A673 (cell line): ENCODE data around the gene SLC38A3. TPM values are rescaled to one million over a fixed set of nuclear protein-coding genes. Genes with fewer than 3 reads are reported as not detected.
A peak's percentile ranks its signal among the peaks of the same experiment; 100 is the strongest.
"Not testable (repeated sequence)": the region's sequence is repeated elsewhere in the genome, so short reads cannot be mapped to it uniquely, and the experiment has no call there.

ENCODE experiments used
- BruUV-seq: library from RNA; stranded (reverse); fragments of 400-500 nt; replicated peaks from 2 replicates; lab custom pipeline; 2021; lab: Mats Ljungman, UMichigan
- CTCF ChIA-PET: fragments of 300-600 bp; sonication (Branson Sonifier 250); formaldehyde crosslinking; loops from one replicate; lab custom pipeline; 2022; ENCODE audit warnings: antibody characterized with exemption; lab: Charles Lee
- POLR2A ChIA-PET: fragments of 300-600 bp; sonication (Branson Sonifier 250); formaldehyde crosslinking; loops from one replicate; lab custom pipeline; 2022; ENCODE audit warnings: antibody characterized with exemption; ENCODE audit not compliant: low non-redundant PET; lab: Charles Lee
- DNase-seq: peaks from one replicate; pipeline ENCODE4 v3.0.0-alpha.2; 2015; ENCODE audit warnings: low spot score
- H3K27ac ChIP-seq: fragments of 200-600 bp; sonication (generic); 2 replicates; pipeline ENCODE4 v1.5.1; 2016; ENCODE audit warnings: mixed run types, low read depth, mild to moderate bottlenecking, mixed read lengths, antibody characterized with exemption, low read length; ENCODE audit not compliant: poor library complexity, severe bottlenecking
- H3K27me3 ChIP-seq: fragments of 200-600 bp; sonication (generic); replicated peaks from 2 replicates; pipeline ENCODE4 v1.6.1; 2017; ENCODE audit warnings: mixed run types, low read depth, mild to moderate bottlenecking, mixed read lengths, antibody characterized with exemption, low read length; ENCODE audit not compliant: insufficient read depth, poor library complexity
- H3K36me3 ChIP-seq: fragments of 200-600 bp; sonication (generic); 2 replicates; pipeline ENCODE4 v1.6.1; 2016; ENCODE audit warnings: mixed run types, mild to moderate bottlenecking, mixed read lengths, antibody characterized with exemption, low read length; ENCODE audit not compliant: insufficient read depth, poor library complexity, severe bottlenecking
- H3K4me1 ChIP-seq: fragments of 200-600 bp; sonication (generic); 2 replicates; pipeline ENCODE4 v1.6.1; 2017; ENCODE audit warnings: mixed run types, mild to moderate bottlenecking, mixed read lengths, antibody characterized with exemption, low read length; ENCODE audit not compliant: insufficient read depth, poor library complexity, severe bottlenecking
- H3K4me3 ChIP-seq: fragments of 200-600 bp; sonication (generic); 2 replicates; pipeline ENCODE4 v1.5.1; 2016; ENCODE audit warnings: low read depth, mixed run types, mild to moderate bottlenecking, mixed read lengths, low read length; ENCODE audit not compliant: poor library complexity, severe bottlenecking
- H3K9me3 ChIP-seq: fragments of 200-600 bp; sonication (generic); 2 replicates; pipeline ENCODE4 v1.6.1; 2016; ENCODE audit warnings: mixed run types, low read depth, mild to moderate bottlenecking, mixed read lengths, antibody characterized with exemption, low read length; ENCODE audit not compliant: poor library complexity, severe bottlenecking
- CTCF ChIP-seq: fragments of 300-800, 200-600 bp; sonication (generic); conservative IDR thresholded peaks from 2 replicates; pipeline ENCODE4 v1.5.1; 2017; ENCODE audit warnings: low read depth, mild to moderate bottlenecking, antibody characterized with exemption, low read length, moderate library complexity, mixed read lengths
- EZH2 ChIP-seq: fragments of 200-600 bp; sonication (generic); IDR thresholded peaks from 2 replicates; pipeline ENCODE4 v1.6.1; 2017; ENCODE audit warnings: borderline replicate concordance, low read depth, mild to moderate bottlenecking, mixed read lengths, antibody characterized with exemption, low read length; ENCODE audit not compliant: poor library complexity, severe bottlenecking
- intact Hi-C: fragments of 100-400 bp; cut with micrococcal nuclease; formaldehyde crosslinking; loops from one replicate; pipeline ENCODE4 v1.10.0; 2022; ENCODE audit not compliant: unreplicated experiment
- total RNA-seq: library from RNA; stranded (reverse); gene quantifications from 2 replicates; pipeline ENCODE4 v1.2.3, GENCODE V29; 2021

SLC38A3 gene
- total RNA-seq, 1 experiment from 2014 or later, result not detected

GRCh38 chr3:50227390-50228183, 22.5 kb downstream of the SLC38A3 start:
- H3K36me3 ChIP-seq, result no peaks in the 10 kb centered on the region
- intact Hi-C loops, result loop anchor here (1.0 to 2.0 kb wide), 3 partner anchors 19 to 46 kb away; no protein-coding TSS in a partner anchor
- H3K27me3 ChIP-seq, result no peaks in the 10 kb centered on the region
- peak; percentile 54 for TF ChIP-seq CTCF
- TF ChIP-seq EZH2, result no peak
- peak overlapping the region; percentile 82 for H3K27ac ChIP-seq
- POLR2A ChIA-PET, result no interaction called here
- CTCF ChIA-PET, result interaction anchor here (0.9 to 2.7 kb wide), 2 partner anchors 19 to 22 kb away, joined by 4 to 17 read pairs; partner anchors contain the start of gene SLC38A3
- H3K9me3 ChIP-seq, result no peaks in the 10 kb centered on the region
- DNase-seq, result peak; percentile 92
- no TSS peak for BruUV-seq
- H3K4me1 ChIP-seq, result peaks cover 8% of the 10 kb centered on the region
- peak overlapping the region; percentile 62 for H3K4me3 ChIP-seq

GRCh38 chr3:50228184-50228763, 23.2 kb downstream of the SLC38A3 start:
- H3K36me3 ChIP-seq, BruUV-seq, H3K27me3 ChIP-seq, intact Hi-C loops, H3K9me3 ChIP-seq, POLR2A ChIA-PET, H3K4me1 ChIP-seq, DNase-seq: not testable (repeated sequence)
- Histone ChIP-seq H3K27ac (peak overlapping the region; percentile 82), H3K4me3 (peak overlapping the region; percentile 62)
- CTCF ChIA-PET, result interaction anchor here (2.7 kb wide), 1 partner anchor 18 kb away, joined by 17 read pairs; no protein-coding TSS in a partner anchor

- Histone ChIP-seq H3K4me1 (peaks cover 8% of the 10 kb centered on the region), H3K4me3 (no peak overlapping the region), H3K27ac (no peak overlapping the region), H3K36me3 (no peaks in the 10 kb centered on the region), H3K9me3 (no peaks in the 10 kb centered on the region), H3K27me3 (no peaks in the 10 kb centered on the region)
- no TSS peak for BruUV-seq
- intact Hi-C loops, result no loop called here
- ChIA-PET CTCF (no interaction called here), POLR2A (no interaction called here)
- DNase-seq, result no peak
- no peak for TF ChIP-seq CTCF
- TF ChIP-seq EZH2, result no peak
Measured at GRCh38 chr3:50229490-50229889, 24.4 kb downstream of the SLC38A3 start.
